ENCODE measurements around the gene FAN1.

Gene FAN1

GRCh38 chr15:30921106-30921505, 17.4 kb downstream of the FAN1 start:
- DNase-seq (ENCODE audit: low spot score) = no peak

- DNase-seq (ENCODE audit: low spot score) = no peak
Observed at GRCh38 chr15:30921781-30922479, 18.2 kb downstream of the FAN1 start.

GRCh38 chr15:30922480-30923311, 19.0 kb downstream of the FAN1 start:
- peak; percentile 23 for DNase-seq (ENCODE audit: low spot score)

- no peak for DNase-seq (ENCODE audit: low spot score)
Observed at GRCh38 chr15:30923429-30923828, 19.7 kb downstream of the FAN1 start.

- peak; percentile 25 for DNase-seq (ENCODE audit: low spot score)
Observed at GRCh38 chr15:30924353-30924752, 20.6 kb downstream of the FAN1 start.

GRCh38 chr15:30925686-30926085, 22.0 kb downstream of the FAN1 start:
- DNase-seq (ENCODE audit: low spot score) = no peak

- DNase-seq (ENCODE audit: low spot score) = no peak
Observed at GRCh38 chr15:30926161-30926560, 22.4 kb downstream of the FAN1 start.

GRCh38 chr15:30927148-30927761, 23.5 kb downstream of the FAN1 start:
- no peak for DNase-seq (ENCODE audit: low spot score)

- DNase-seq (ENCODE audit: low spot score) = no peak
Observed at GRCh38 chr15:30928076-30928475, 24.4 kb downstream of the FAN1 start.

GRCh38 chr15:30929064-30929669, 25.5 kb downstream of the FAN1 start:
- DNase-seq (ENCODE audit: low spot score) = no peak

- no peak for DNase-seq (ENCODE audit: low spot score)
Observed at GRCh38 chr15:30929982-30930381, 26.3 kb downstream of the FAN1 start.

GRCh38 chr15:30930422-30930821, 26.7 kb downstream of the FAN1 start:
- DNase-seq (ENCODE audit: low spot score) = no peak

GRCh38 chr15:30933293-30933692, 29.6 kb downstream of the FAN1 start:
- DNase-seq (ENCODE audit: low spot score) = no peak

GRCh38 chr15:30939161-30939560, 35.4 kb downstream of the FAN1 start:
- no peak for DNase-seq (ENCODE audit: low spot score)

GRCh38 chr15:30940359-30940758, 36.6 kb downstream of the FAN1 start:
- DNase-seq (ENCODE audit: low spot score) = no peak

- DNase-seq (ENCODE audit: low spot score) = no peak
Observed at GRCh38 chr15:30941520-30941919, 37.8 kb downstream of the FAN1 start.

- no peak for DNase-seq (ENCODE audit: low spot score)
Observed at GRCh38 chr15:30943654-30944335, 40.1 kb downstream of the FAN1 start.

GRCh38 chr15:30953183-30953582, 49.5 kb downstream of the FAN1 start:
- DNase-seq (ENCODE audit: low spot score) = no peak

- DNase-seq (ENCODE audit: low spot score) = peak; percentile 79
Observed at GRCh38 chr15:30953731-30954378, 50.1 kb downstream of the FAN1 start.

GRCh38 chr15:30954674-30955073, 51.0 kb downstream of the FAN1 start:
- DNase-seq (ENCODE audit: low spot score) = peak; percentile 5

Data from hepatic stellate cell (primary cell).